ENCODE data around the gene ANKRD6. TPM values are rescaled to one million over a fixed set of nuclear protein-coding genes. Genes with fewer than 3 reads are reported as not detected.

Gene ANKRD6
- total RNA-seq, 1 donor from 2014 or later: 6.2 TPM

GRCh38 chr6:89644864-89645263 lies 211.9 kb downstream of the ANKRD6 start:
- no peak for TF ChIP-seq CTCF (conservative IDR thresholded peaks at IDR 0.05; ENCODE audit: low read depth, low read length)
- no peak for DNase-seq (ENCODE audit: low read depth)
- no peak overlapping the region for H3K4me3 ChIP-seq (ENCODE audit: low read depth, low read length)

GRCh38 chr6:89649682-89650081 lies 216.7 kb downstream of the ANKRD6 start:
- TF ChIP-seq CTCF (conservative IDR thresholded peaks at IDR 0.05; ENCODE audit: low read depth, low read length): no peak
- H3K4me3 ChIP-seq (ENCODE audit: low read depth, low read length): no peak overlapping the region
- no peak for DNase-seq (ENCODE audit: low read depth)

GRCh38 chr6:89650579-89650978 lies 217.6 kb downstream of the ANKRD6 start:
- DNase-seq (ENCODE audit: low read depth): no peak
- no peak for TF ChIP-seq CTCF (conservative IDR thresholded peaks at IDR 0.05; ENCODE audit: low read depth, low read length)
- no peak overlapping the region for H3K4me3 ChIP-seq (ENCODE audit: low read depth, low read length)

- H3K4me3 ChIP-seq (ENCODE audit: low read depth, low read length): no peak overlapping the region
- TF ChIP-seq CTCF (conservative IDR thresholded peaks at IDR 0.05; ENCODE audit: low read depth, low read length): no peak
- DNase-seq (ENCODE audit: low read depth): no peak
Observed at GRCh38 chr6:89655122-89655521, 222.2 kb downstream of the ANKRD6 start.

GRCh38 chr6:89657445-89658158 lies 224.7 kb downstream of the ANKRD6 start:
- DNase-seq (ENCODE audit: low read depth): no peak
- TF ChIP-seq CTCF (conservative IDR thresholded peaks at IDR 0.05; ENCODE audit: low read depth, low read length): no peak
- no peak overlapping the region for H3K4me3 ChIP-seq (ENCODE audit: low read depth, low read length)

GRCh38 chr6:89660981-89661380 lies 228.0 kb downstream of the ANKRD6 start:
- TF ChIP-seq CTCF (conservative IDR thresholded peaks at IDR 0.05; ENCODE audit: low read depth, low read length): no peak
- DNase-seq (ENCODE audit: low read depth): no peak
- H3K4me3 ChIP-seq (ENCODE audit: low read depth, low read length): no peak overlapping the region

GRCh38 chr6:89661559-89661958 lies 228.6 kb downstream of the ANKRD6 start:
- TF ChIP-seq CTCF (conservative IDR thresholded peaks at IDR 0.05; ENCODE audit: low read depth, low read length): no peak
- no peak overlapping the region for H3K4me3 ChIP-seq (ENCODE audit: low read depth, low read length)
- DNase-seq (ENCODE audit: low read depth): no peak

Measured in epithelial cell of proximal tubule (primary cell).